ENCODE measurements around the gene GDPGP1.

Gene GDPGP1

GRCh38 chr15:90203922-90204321 is 30.1 kb upstream of the GDPGP1 start:
- DNase-seq (ENCODE audit: low spot score): no peak

GRCh38 chr15:90205050-90205848 is 28.8 kb upstream of the GDPGP1 start:
- no peak for DNase-seq (ENCODE audit: low spot score)

- DNase-seq (ENCODE audit: low spot score): no peak
Measured at GRCh38 chr15:90205886-90206285, 28.1 kb upstream of the GDPGP1 start.

- no peak for DNase-seq (ENCODE audit: low spot score)
Measured at GRCh38 chr15:90207252-90207651, 26.8 kb upstream of the GDPGP1 start.

- no peak for DNase-seq (ENCODE audit: low spot score)
Measured at GRCh38 chr15:90208356-90208755, 25.7 kb upstream of the GDPGP1 start.

- DNase-seq (ENCODE audit: low spot score): no peak
Measured at GRCh38 chr15:90209591-90209990, 24.4 kb upstream of the GDPGP1 start.

GRCh38 chr15:90210593-90210992 is 23.4 kb upstream of the GDPGP1 start:
- DNase-seq (ENCODE audit: low spot score): no peak

GRCh38 chr15:90211009-90211408 is 23.0 kb upstream of the GDPGP1 start:
- DNase-seq (ENCODE audit: low spot score): no peak

- no peak for DNase-seq (ENCODE audit: low spot score)
Measured at GRCh38 chr15:90211440-90212143, 22.4 kb upstream of the GDPGP1 start.

- DNase-seq (ENCODE audit: low spot score): no peak
Measured at GRCh38 chr15:90212221-90213098, 21.5 kb upstream of the GDPGP1 start.

- no peak for DNase-seq (ENCODE audit: low spot score)
Measured at GRCh38 chr15:90213122-90213817, 20.7 kb upstream of the GDPGP1 start.

- DNase-seq (ENCODE audit: low spot score): no peak
Measured at GRCh38 chr15:90213818-90214204, 20.2 kb upstream of the GDPGP1 start.

- no peak for DNase-seq (ENCODE audit: low spot score)
Measured at GRCh38 chr15:90214553-90215196, 19.3 kb upstream of the GDPGP1 start.

- DNase-seq (ENCODE audit: low spot score): no peak
Measured at GRCh38 chr15:90217671-90218394, 16.2 kb upstream of the GDPGP1 start.

GRCh38 chr15:90219421-90220141 is 14.4 kb upstream of the GDPGP1 start:
- DNase-seq (ENCODE audit: low spot score): peak; percentile 71

- DNase-seq (ENCODE audit: low spot score): peak; percentile 88
Measured at GRCh38 chr15:90221246-90221900, 12.6 kb upstream of the GDPGP1 start.

GRCh38 chr15:90222547-90222946 is 11.5 kb upstream of the GDPGP1 start:
- DNase-seq (ENCODE audit: low spot score): no peak

- no peak for DNase-seq (ENCODE audit: low spot score)
Measured at GRCh38 chr15:90223441-90224165, 10.4 kb upstream of the GDPGP1 start.

GRCh38 chr15:90225047-90225446 is 9.0 kb upstream of the GDPGP1 start:
- no peak for DNase-seq (ENCODE audit: low spot score)

Data from AG08396 (cell line).